GF-D8 (cell line): ENCODE data around the gene NDUFA5.

ENCODE experiments used
- DNase-seq: peaks from one replicate; lab custom pipeline; 2025; lab: John Stamatoyannopoulos, UW

NDUFA5 gene

DNA sequence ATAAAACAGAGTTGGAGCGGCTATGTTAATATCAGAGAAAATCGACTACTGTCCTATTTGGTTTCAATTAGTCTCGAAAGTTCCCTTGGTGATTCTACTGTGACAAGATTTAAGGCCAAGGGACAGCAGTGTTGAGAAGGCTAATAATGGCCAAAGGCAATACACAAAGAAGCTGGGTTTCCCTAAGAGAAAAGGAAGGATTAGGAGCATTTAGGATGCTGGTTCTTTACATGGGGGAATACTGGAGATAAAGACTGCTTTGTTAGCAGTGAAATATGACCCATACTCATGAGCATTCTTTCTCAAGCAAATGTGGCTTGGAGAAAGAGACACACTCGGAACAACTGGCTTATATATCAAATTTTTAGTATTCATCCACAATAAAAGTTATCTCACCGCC is 55.4 kb downstream of the NDUFA5 start:
- no peak for DNase-seq

DNA sequence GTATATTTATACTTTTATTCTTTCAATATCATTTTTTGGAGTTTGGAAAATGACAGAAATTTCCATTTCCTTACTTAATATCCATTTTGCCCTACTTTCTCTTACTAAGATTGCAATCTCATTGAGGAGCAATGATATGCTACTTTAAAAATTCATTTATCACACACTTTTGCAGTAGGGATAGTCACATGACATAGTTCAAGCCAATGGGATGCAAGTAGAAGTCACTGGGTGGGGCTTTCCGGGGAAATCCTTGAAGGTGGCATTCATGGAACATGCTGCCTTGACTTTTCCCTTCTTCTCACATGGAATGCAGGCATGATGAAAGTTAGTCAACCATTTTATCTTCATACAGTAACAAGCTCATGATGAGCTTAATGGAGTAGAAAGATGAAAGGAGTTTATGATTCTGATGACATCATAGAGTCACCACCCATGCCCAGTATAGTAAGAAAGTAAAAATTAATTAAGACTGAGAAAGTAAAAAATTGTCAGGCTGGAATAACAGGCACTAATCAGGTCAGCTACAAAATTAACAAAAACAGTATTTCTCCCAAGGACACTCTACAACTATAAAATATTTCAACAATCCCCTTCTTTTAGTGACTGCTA is 56.6 kb downstream of the NDUFA5 start:
- no peak for DNase-seq

DNA sequence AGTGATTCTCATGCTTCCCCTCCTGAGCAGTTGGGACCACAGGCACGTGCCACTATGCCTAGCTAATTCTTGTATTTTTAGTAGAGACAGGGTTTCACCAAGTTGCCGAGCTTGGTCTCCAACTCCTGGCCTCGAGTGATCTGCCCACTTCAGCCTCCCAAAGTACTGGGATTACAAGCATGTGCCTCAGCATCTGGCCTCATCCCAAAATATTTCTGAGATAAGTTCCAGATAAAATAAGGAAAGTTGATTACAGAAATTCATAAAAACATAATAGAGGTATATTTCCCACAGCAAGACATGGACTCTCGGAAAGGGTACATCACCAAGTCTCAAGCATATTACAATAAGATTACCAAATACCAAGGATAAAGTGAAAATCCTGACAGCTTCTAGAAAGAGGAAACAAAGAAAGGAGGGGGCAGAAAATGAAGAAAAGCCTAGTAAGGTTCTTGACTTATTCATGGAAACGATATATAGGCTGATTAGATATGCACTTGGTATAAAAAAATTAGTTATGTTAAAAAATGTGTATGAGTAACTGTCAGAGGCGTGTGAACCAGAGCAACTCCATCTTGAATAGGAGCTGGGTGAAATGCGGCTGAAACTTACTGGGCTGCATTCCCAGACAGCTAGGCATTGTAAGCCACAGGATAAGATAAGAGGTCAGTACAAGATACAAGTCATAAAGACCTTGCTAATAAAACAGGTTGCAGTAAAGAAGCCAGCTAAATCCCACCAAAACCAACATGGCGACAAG is 58.2 kb downstream of the NDUFA5 start:
- DNase-seq = no peak

DNA sequence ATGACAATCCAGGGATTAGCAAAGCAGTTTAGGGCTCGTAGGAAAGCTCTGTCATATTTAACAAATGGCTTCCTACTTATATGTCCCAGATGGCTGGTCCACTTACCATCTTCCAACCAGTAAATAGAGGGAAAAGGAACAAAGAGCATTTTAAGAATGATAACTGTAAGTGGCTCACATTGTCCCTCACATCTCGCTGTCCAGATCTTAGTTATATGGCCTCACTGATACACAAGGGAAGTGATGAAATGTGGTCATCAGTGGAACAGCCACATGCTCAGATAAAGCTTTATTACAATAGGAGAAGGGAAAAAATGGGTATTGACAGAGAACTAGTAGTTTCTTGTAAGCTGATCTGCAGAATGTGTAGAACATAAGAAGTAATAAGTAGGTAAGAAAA is 59.0 kb downstream of the NDUFA5 start:
- DNase-seq = no peak

DNA sequence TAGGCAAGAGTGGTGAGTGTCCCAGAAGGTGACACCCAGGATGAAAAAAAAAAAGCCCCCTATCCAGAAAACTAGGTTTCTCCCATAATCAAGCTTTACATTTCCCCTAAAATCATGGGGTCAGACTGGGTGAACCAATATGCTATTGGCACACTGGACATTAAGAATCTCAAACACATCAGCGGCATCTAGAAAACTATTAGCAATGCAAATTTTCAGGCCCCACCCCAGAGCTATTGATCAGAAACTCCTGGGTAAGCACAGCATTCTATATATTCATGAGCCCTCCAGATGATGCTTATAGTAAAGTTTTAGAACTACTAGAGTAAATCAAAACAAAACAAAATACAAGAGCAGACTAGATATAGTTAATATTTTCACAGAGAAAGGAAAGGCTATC is 59.6 kb downstream of the NDUFA5 start:
- DNase-seq = no peak

- DNase-seq = peak; percentile 14
Observed at GRCh38 chr7:123494193-123494796, 63.3 kb downstream of the NDUFA5 start.

DNA sequence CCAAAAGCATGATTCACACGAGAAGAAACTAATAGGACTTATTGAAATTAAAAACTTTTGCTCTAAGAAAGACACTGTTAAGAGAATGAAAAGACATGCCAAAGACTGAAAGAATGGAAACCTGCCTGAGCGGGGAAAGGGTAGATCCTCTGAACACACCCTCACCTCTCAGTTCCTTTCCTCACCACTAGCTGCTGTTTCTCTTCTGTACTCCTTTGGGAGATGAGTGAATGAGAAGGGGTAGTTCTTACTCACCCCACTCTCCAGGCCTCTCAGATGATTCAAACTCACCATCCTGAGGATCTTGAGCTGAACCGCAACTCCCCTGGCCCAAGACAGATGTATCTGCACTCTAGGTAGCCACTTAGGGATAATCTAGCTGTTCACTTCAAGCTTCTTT is 65.1 kb downstream of the NDUFA5 start:
- no peak for DNase-seq
